HepG2 (cell line): ENCODE measurements around the gene INHBE. TPM values are rescaled to one million over a fixed set of nuclear protein-coding genes. Genes with fewer than 3 reads are reported as not detected.

Experiments used
- ARID4A ChIP-seq: sonication (generic); formaldehyde crosslinking; IDR thresholded peaks from 2 replicates; pipeline ENCODE4 v1.5.0; 2020; ENCODE audit warnings: mild to moderate bottlenecking, missing genetic modification reagents, borderline replicate concordance
- HOXA9 ChIP-seq: sonication (generic); formaldehyde crosslinking; IDR thresholded peaks from 2 replicates; pipeline ENCODE4 v1.8.1; 2022; ENCODE audit warnings: missing genetic modification reagents, mild to moderate bottlenecking, moderate library complexity, borderline replicate concordance
- MTF2 ChIP-seq: sonication (generic); formaldehyde crosslinking; IDR thresholded peaks from 2 replicates; pipeline ENCODE4 v1.5.0; 2020; ENCODE audit warnings: missing genetic modification reagents, borderline replicate concordance
- PITX1 ChIP-seq: sonication (generic); formaldehyde crosslinking; IDR thresholded peaks from 2 replicates; pipeline ENCODE4 v1.5.1; 2020; ENCODE audit warnings: mild to moderate bottlenecking, missing genetic modification reagents
- SKIL ChIP-seq: sonication (generic); formaldehyde crosslinking; IDR thresholded peaks from 2 replicates; pipeline ENCODE4 v1.8.0; 2022; ENCODE audit warnings: missing genetic modification reagents, mild to moderate bottlenecking, moderate library complexity, borderline replicate concordance
- SRY ChIP-seq: sonication (generic); formaldehyde crosslinking; IDR thresholded peaks from 2 replicates; pipeline ENCODE4 v1.8.0; 2022; ENCODE audit warnings: mild to moderate bottlenecking, missing genetic modification reagents
- ZBTB20 ChIP-seq: sonication (generic); formaldehyde crosslinking; IDR thresholded peaks from 2 replicates; pipeline ENCODE4 v1.8.1; 2023; ENCODE audit warnings: missing genetic modification reagents, low read depth, mild to moderate bottlenecking, borderline replicate concordance
- ZNF17 ChIP-seq: sonication (generic); formaldehyde crosslinking; IDR thresholded peaks from 2 replicates; pipeline ENCODE4 v1.5.0; 2020; ENCODE audit warnings: mild to moderate bottlenecking, missing genetic modification reagents
- ZNF263 ChIP-seq: sonication (generic); formaldehyde crosslinking; IDR thresholded peaks from 2 replicates; pipeline ENCODE4 v1.4.0; 2020; ENCODE audit warnings: missing genetic modification reagents
- ZNF280D ChIP-seq: sonication (generic); formaldehyde crosslinking; IDR thresholded peaks from 2 replicates; pipeline ENCODE4 v1.5.1; 2020; ENCODE audit warnings: mild to moderate bottlenecking, missing genetic modification reagents
- ZNF460 ChIP-seq: sonication (generic); formaldehyde crosslinking; IDR thresholded peaks from 2 replicates; pipeline ENCODE4 v1.5.1; 2020; ENCODE audit warnings: missing genetic modification reagents, mild to moderate bottlenecking, borderline replicate concordance
- ZNF672 ChIP-seq: sonication (generic); formaldehyde crosslinking; IDR thresholded peaks from 2 replicates; pipeline ENCODE4 v1.8.1; 2022; ENCODE audit warnings: missing genetic modification reagents
- ZNF770 ChIP-seq: sonication (generic); formaldehyde crosslinking; IDR thresholded peaks from 2 replicates; pipeline ENCODE4 v1.5.0; 2020; ENCODE audit warnings: mild to moderate bottlenecking, missing genetic modification reagents
- polyA plus RNA-seq, 8 experiments: library from polyadenylated mRNA; depleted of rRNA in 3 of 8; stranded (reverse) in 7 of 8; unstranded in 1 of 8; fragments of >200 nt; fragmentation: Illumina TruSeq in 4 of 8; extraction: Trizol in 4 of 8; gene quantifications; 2 replicates each; pipeline versions ENCODE4 v1.2.1 to v1.2.3, GENCODE V29; 2011 to 2016; ENCODE audit warnings: low read depth in 4 of 8, missing spikeins in 1 of 8, mixed read lengths in 1 of 8; ENCODE audit not compliant: insufficient read depth in 1 of 8
- total RNA-seq, 5 experiments: library from RNA; depleted of rRNA; stranded (reverse); fragments of >200 nt; fragmentation: Illumina TruSeq; extraction: Trizol; gene quantifications; 2 replicates each; pipeline ENCODE4 v1.2.3, GENCODE V29; 2016; ENCODE audit warnings: low read depth in 1 of 5

INHBE gene
- total and polyA plus RNA-seq, 2 of the 13 experiments (the other 11 are each of a cell fraction or from before 2014, with no cell fraction given) = 17.0 to 32.0 TPM

GRCh38 chr12:57475271-57476161 is 20.4 kb downstream of the INHBE start (continued):
- 0 out of 2 replicates have a peak, but pooled peaks have one; percentile 33 for TF ChIP-seq ZNF672 (CRISPR knock-in tag)
- 0 out of 2 replicates have a peak, but pooled peaks have one; percentile 71 for TF ChIP-seq SRY (CRISPR knock-in tag)
- TF ChIP-seq SKIL (CRISPR knock-in tag) = 0 out of 2 replicates have a peak, but pooled peaks have one; percentile 17
- peak; percentile 74 for TF ChIP-seq ZNF263 (CRISPR knock-in tag)
- TF ChIP-seq MTF2 (CRISPR knock-in tag) = peak; percentile 48; the same call in 1 of the 2 replicates
- TF ChIP-seq ZNF460 (CRISPR knock-in tag) = no peak
- 0 out of 2 replicates have a peak, but pooled peaks have one; percentile 18 for TF ChIP-seq PITX1 (CRISPR knock-in tag)
- TF ChIP-seq ZBTB20 (CRISPR knock-in tag) = no peak
- TF ChIP-seq ZNF280D (CRISPR knock-in tag) = no peak
- peak; percentile 52; the same call in 1 of the 2 replicates for TF ChIP-seq HOXA9
- peak; percentile 48; the same call in 1 of the 2 replicates for TF ChIP-seq ZNF770 (CRISPR knock-in tag)
- no peak for TF ChIP-seq ZNF17
- peak; percentile 41 for TF ChIP-seq ARID4A (CRISPR knock-in tag)
